Mesenchymal stem cell (in vitro differentiated cells and primary cell): ENCODE data around the gene GOLIM4.

Experiments
- DNase-seq: peaks from one replicate; pipeline ENCODE4 v3.0.0-alpha.2; 2013
- H2AFZ ChIP-seq: one replicate; pipeline ENCODE4 v1.6.1; 2013; ENCODE audit warnings: low read depth, mild to moderate bottlenecking, control low read depth, inconsistent platforms, low read length, moderate library complexity
- H2AK5ac ChIP-seq: 2 replicates; pipeline ENCODE4 v1.6.1; 2013; ENCODE audit warnings: low read length, moderate library complexity, mild to moderate bottlenecking, inconsistent platforms; ENCODE audit not compliant: severe bottlenecking
- H2BK120ac ChIP-seq: one replicate; pipeline ENCODE4 v1.6.1; 2013; ENCODE audit warnings: low read depth, mild to moderate bottlenecking, inconsistent platforms, low read length, moderate library complexity
- H2BK12ac ChIP-seq, 2 experiments: one replicate each; pipeline ENCODE4 v1.6.1; 2013; ENCODE audit warnings: inconsistent platforms in 2 of 2, low read length in 2 of 2, mild to moderate bottlenecking in 2 of 2, moderate library complexity in 2 of 2, control low read depth in 1 of 2
- H2BK15ac ChIP-seq: one replicate; pipeline ENCODE4 v1.6.1; 2013; ENCODE audit warnings: mild to moderate bottlenecking, low read depth, inconsistent platforms; ENCODE audit not compliant: poor library complexity, severe bottlenecking
- H2BK5ac ChIP-seq: 2 replicates; pipeline ENCODE4 v1.6.1; 2013; ENCODE audit warnings: low read depth, mild to moderate bottlenecking, low read length, control low read depth, inconsistent platforms; ENCODE audit not compliant: poor library complexity, severe bottlenecking
- H3K14ac ChIP-seq, 2 experiments: one replicate each; pipeline ENCODE4 v1.6.1; 2013; ENCODE audit warnings: inconsistent platforms in 2 of 2, low read length in 2 of 2, control low read depth in 1 of 2, mild to moderate bottlenecking in 1 of 2, moderate library complexity in 1 of 2
- H3K18ac ChIP-seq, 2 experiments: one replicate each; pipeline ENCODE4 v1.6.1; 2013; ENCODE audit warnings: inconsistent platforms in 2 of 2, low read length in 2 of 2, control low read depth in 1 of 2, low read depth in 1 of 2, mild to moderate bottlenecking in 1 of 2
- H3K23ac ChIP-seq, 2 experiments: one replicate each; pipeline ENCODE4 v1.6.1; 2013; ENCODE audit warnings: inconsistent platforms in 2 of 2, low read length in 2 of 2, mild to moderate bottlenecking in 2 of 2, moderate library complexity in 2 of 2, control low read depth in 1 of 2
- H3K27ac ChIP-seq: 2 replicates; pipeline ENCODE4 v1.5.1; 2013; ENCODE audit warnings: mild to moderate bottlenecking, moderate library complexity, low read length, control low read depth, inconsistent platforms; ENCODE audit not compliant: poor library complexity, severe bottlenecking
- H3K27me3 ChIP-seq, 2 experiments: 2 replicates each; pipeline versions ENCODE4 v1.6.1 to v1.7.0; 2013; ENCODE audit warnings: low read length in 2 of 2, mild to moderate bottlenecking in 2 of 2, moderate library complexity in 2 of 2, control low read depth in 1 of 2, inconsistent platforms in 1 of 2; ENCODE audit not compliant: control insufficient read depth in 1 of 2, insufficient read depth in 1 of 2
- H3K36me3 ChIP-seq, 2 experiments: 2 replicates each; pipeline versions ENCODE4 v1.6.1 to v1.7.0; 2013; ENCODE audit warnings: low read length in 2 of 2, control low read depth in 1 of 2, inconsistent platforms in 1 of 2, low read depth in 1 of 2, mild to moderate bottlenecking in 1 of 2; ENCODE audit not compliant: insufficient read depth in 2 of 2, control insufficient read depth in 1 of 2
- H3K4ac ChIP-seq, 2 experiments: one replicate each; pipeline ENCODE4 v1.6.1; 2013; ENCODE audit warnings: inconsistent platforms in 2 of 2, low read length in 2 of 2, mild to moderate bottlenecking in 2 of 2, moderate library complexity in 2 of 2, control low read depth in 1 of 2, low read depth in 1 of 2
- H3K4me1 ChIP-seq: 2 replicates; pipeline ENCODE4 v1.6.1; 2013; ENCODE audit warnings: low read depth, low read length, control low read depth; ENCODE audit not compliant: control insufficient read depth, insufficient read depth
- H3K4me2 ChIP-seq: 2 replicates; pipeline ENCODE4 v1.6.1; 2013; ENCODE audit warnings: low read length, mild to moderate bottlenecking, inconsistent platforms; ENCODE audit not compliant: poor library complexity, severe bottlenecking
- H3K4me3 ChIP-seq, 2 experiments: 2 replicates each; pipeline versions ENCODE4 v1.5.1 to v1.7.0; 2013; ENCODE audit warnings: low read length in 2 of 2, mild to moderate bottlenecking in 2 of 2, control low read depth in 1 of 2, low read depth in 1 of 2; ENCODE audit not compliant: insufficient read depth in 1 of 2
- H3K79me1 ChIP-seq: replicated peaks from 2 replicates; pipeline ENCODE4 v1.6.1; 2013; ENCODE audit warnings: mild to moderate bottlenecking, control low read depth, low read length, inconsistent platforms; ENCODE audit not compliant: poor library complexity, severe bottlenecking
- H3K9ac ChIP-seq: 2 replicates; pipeline ENCODE4 v1.7.0; 2013; ENCODE audit warnings: mild to moderate bottlenecking, low read length, moderate library complexity
- H3K9me3 ChIP-seq: 2 replicates; pipeline ENCODE4 v1.7.0; 2013; ENCODE audit warnings: mild to moderate bottlenecking, low read length; ENCODE audit not compliant: control insufficient read depth
- H4K8ac ChIP-seq: one replicate; pipeline ENCODE4 v1.6.1; 2013; ENCODE audit warnings: inconsistent platforms, mild to moderate bottlenecking, low read length, moderate library complexity
- H4K91ac ChIP-seq: one replicate; pipeline ENCODE4 v1.6.1; 2013; ENCODE audit warnings: mild to moderate bottlenecking, low read length, inconsistent platforms
- WGBS: methylation state at CpG from one replicate; pipeline ENCODE4 v1.1.7; 2013; ENCODE audit warnings: mixed read lengths; 5-methylcytosine and 5-hydroxymethylcytosine counted together

The GOLIM4 gene

GRCh38 chr3:168081856-168082255 lies 13.9 kb downstream of the GOLIM4 start:
- Histone ChIP-seq H3K36me3 (no peaks in the 10 kb centered on the region), H3K79me1 (peaks cover 26% of the 10 kb centered on the region), H4K91ac (no peak overlapping the region), H3K27me3 (no peaks in the 10 kb centered on the region), H2AFZ (no peak overlapping the region), H3K18ac (peak overlapping the region in 1 of 2 experiments; percentile 18), H3K4ac (no peak overlapping the region), H4K8ac (no peak overlapping the region), H2BK12ac (no peak overlapping the region), H3K4me3 (no peak overlapping the region), H3K9ac (no peak overlapping the region), H2BK120ac (no peak overlapping the region), H3K27ac (no peak overlapping the region), H3K14ac (no peak overlapping the region), H3K9me3 (no peaks in the 10 kb centered on the region), H3K4me2 (no peak overlapping the region), H3K23ac (no peak overlapping the region), H2BK5ac (no peak overlapping the region), H3K4me1 (no peaks in the 10 kb centered on the region), H2AK5ac (no peak overlapping the region), H2BK15ac (no peak overlapping the region)
- no peak for DNase-seq
- WGBS = 44% methylated on average over 3 of the region's 3 CpGs

- peak overlapping the region in 1 of 2 experiments; percentile 49 for H3K18ac ChIP-seq
- no peak overlapping the region for H3K4me3 ChIP-seq
- DNase-seq = peak; percentile 60
- H3K14ac ChIP-seq = peak overlapping the region in 1 of 2 experiments; percentile 55
- no peaks in the 10 kb centered on the region for H3K4me1 ChIP-seq
- no peak overlapping the region for H2AFZ ChIP-seq
- H4K91ac ChIP-seq = no peak overlapping the region
- no peak overlapping the region for H2AK5ac ChIP-seq
- H2BK12ac ChIP-seq = peak overlapping the region in 1 of 2 experiments; percentile 48
- H2BK15ac ChIP-seq = no peak overlapping the region
- H2BK120ac ChIP-seq = no peak overlapping the region
- H3K27ac ChIP-seq = no peak overlapping the region
- no peak overlapping the region for H2BK5ac ChIP-seq
- H3K4ac ChIP-seq = peak overlapping the region in 1 of 2 experiments; percentile 41
- no peak overlapping the region for H4K8ac ChIP-seq
- no peaks in the 10 kb centered on the region for H3K9me3 ChIP-seq
- peak overlapping the region in 1 of 2 experiments; percentile 40 for H3K23ac ChIP-seq
- H3K79me1 ChIP-seq = peaks cover 23% of the 10 kb centered on the region
- H3K27me3 ChIP-seq = no peaks in the 10 kb centered on the region
- no peaks in the 10 kb centered on the region for H3K36me3 ChIP-seq
- WGBS = 77% methylated on average over 2 of the region's 2 CpGs
- peak overlapping the region; percentile 37 for H3K9ac ChIP-seq
- H3K4me2 ChIP-seq = no peak overlapping the region
Measured at GRCh38 chr3:168081171-168081771, 14.5 kb downstream of the GOLIM4 start.

GRCh38 chr3:168080499-168081170 lies 15.1 kb downstream of the GOLIM4 start:
- H3K4me1 ChIP-seq = no peaks in the 10 kb centered on the region
- peak overlapping the region; percentile 37 for H3K9ac ChIP-seq
- H3K4me3 ChIP-seq = no peak overlapping the region
- 93% methylated on average over 4 of the region's 5 CpGs for WGBS
- H2AFZ ChIP-seq = no peak overlapping the region
- H3K9me3 ChIP-seq = no peaks in the 10 kb centered on the region
- H3K18ac ChIP-seq = no peak overlapping the region
- DNase-seq = no peak
- no peak overlapping the region for H2BK15ac ChIP-seq
- H2BK12ac ChIP-seq = no peak overlapping the region
- no peak overlapping the region for H2AK5ac ChIP-seq
- H3K27me3 ChIP-seq = no peaks in the 10 kb centered on the region
- H3K36me3 ChIP-seq = no peaks in the 10 kb centered on the region
- H3K79me1 ChIP-seq = peaks cover 23% of the 10 kb centered on the region
- H4K8ac ChIP-seq = no peak overlapping the region
- no peak overlapping the region for H4K91ac ChIP-seq
- H2BK120ac ChIP-seq = no peak overlapping the region
- no peak overlapping the region for H3K27ac ChIP-seq
- no peak overlapping the region for H3K14ac ChIP-seq
- H2BK5ac ChIP-seq = no peak overlapping the region
- H3K4ac ChIP-seq = peak overlapping the region in 1 of 2 experiments; percentile 41
- H3K4me2 ChIP-seq = no peak overlapping the region
- H3K23ac ChIP-seq = no peak overlapping the region

- Histone ChIP-seq H4K8ac (no peak overlapping the region), H2BK5ac (no peak overlapping the region), H3K27ac (no peak overlapping the region), H3K79me1 (peaks cover 20% of the 10 kb centered on the region), H4K91ac (no peak overlapping the region), H3K23ac (no peak overlapping the region), H2BK120ac (no peak overlapping the region), H3K27me3 (no peaks in the 10 kb centered on the region), H3K14ac (no peak overlapping the region), H2BK15ac (no peak overlapping the region), H2BK12ac (no peak overlapping the region), H3K4me2 (no peak overlapping the region), H3K4me3 (no peak overlapping the region), H3K4me1 (no peaks in the 10 kb centered on the region), H3K4ac (no peak overlapping the region), H3K9me3 (no peaks in the 10 kb centered on the region), H3K18ac (no peak overlapping the region), H3K36me3 (no peaks in the 10 kb centered on the region), H3K9ac (no peak overlapping the region), H2AFZ (no peak overlapping the region), H2AK5ac (no peak overlapping the region)
- DNase-seq = no peak
- WGBS = 60% methylated on average over 1 of the region's 3 CpGs
Measured at GRCh38 chr3:168080022-168080421, 15.7 kb downstream of the GOLIM4 start.
